HG02678 (cell line): ENCODE measurements around the gene FSIP1.

ENCODE experiments used
- ATAC-seq: cut with Tn5 transposase; IDR thresholded peaks from one replicate; pipeline ENCODE4 v1.9.1; 2021; ENCODE audit warnings: mild to moderate bottlenecking, moderate library complexity; ENCODE audit not compliant: unreplicated experiment

Gene FSIP1

GRCh38 chr15:39556461-39556860 lies 226.2 kb downstream of the FSIP1 start:
- no peak for ATAC-seq

GRCh38 chr15:39555885-39556284 lies 226.8 kb downstream of the FSIP1 start:
- ATAC-seq = no peak

- ATAC-seq = no peak
Observed at GRCh38 chr15:39554746-39555387, 227.8 kb downstream of the FSIP1 start.

GRCh38 chr15:39553947-39554693 lies 228.5 kb downstream of the FSIP1 start:
- ATAC-seq = no peak

- no peak for ATAC-seq
Observed at GRCh38 chr15:39552556-39552955, 230.1 kb downstream of the FSIP1 start.

GRCh38 chr15:39551476-39551875 lies 231.2 kb downstream of the FSIP1 start:
- ATAC-seq = no peak
